Upper lobe of left lung (tissue), 4 donors: ENCODE data around the gene FRYL.

Experiments
- CTCF ChIP-seq, 6 experiments: fragments of 450-650 bp in 4 of 6; fragments of 200-600 bp in 2 of 6; sonication (generic) in 2 of 6; IDR thresholded peaks; one replicate each; pipeline ENCODE4 v1.5.1; 2016 to 2019; ENCODE audit warnings: antibody characterized with exemption in 6 of 6
- EP300 ChIP-seq, 4 donors: sonication (generic); formaldehyde crosslinking; IDR thresholded peaks; one replicate each; pipeline ENCODE4 v1.5.1; 2017; ENCODE audit warnings: antibody characterized with exemption in 4 of 4, control low read depth in 2 of 4
- POLR2A ChIP-seq, 4 donors: fragments of 450-650 bp; IDR thresholded peaks; one replicate each; pipeline ENCODE4 v1.5.1; 2016 to 2017; ENCODE audit warnings: antibody characterized with exemption in 4 of 4, mild to moderate bottlenecking in 2 of 4
- POLR2AphosphoS5 ChIP-seq, 2 donors: sonication (generic); formaldehyde crosslinking; IDR thresholded peaks; one replicate each; pipeline ENCODE4 v1.5.1; 2017; ENCODE audit warnings: antibody characterized with exemption in 2 of 2

- TF ChIP-seq POLR2A (IDR thresholded peaks at IDR 0.05) (no peak), CTCF (IDR thresholded peaks at IDR 0.05) (no peak), EP300 (IDR thresholded peaks at IDR 0.05) (no peak), POLR2AphosphoS5 (IDR thresholded peaks at IDR 0.05) (no peak)
These were observed 31.0 kb downstream of the FRYL start for GRCh38 chr4:48748949-48749596.
